Testis (tissue), 3 donors: ENCODE results near the gene KCNJ1. TPM values are rescaled to one million over a fixed set of nuclear protein-coding genes. Genes with fewer than 3 reads are reported as not detected.

Experiments
- DNase-seq: peaks from one replicate; pipeline ENCODE4 v3.0.0-alpha.2; 2019
- H3K27ac ChIP-seq, 2 donors: fragments of 200-600 bp; sonication (generic); one replicate each; pipeline ENCODE4 v1.5.1; 2019
- H3K27me3 ChIP-seq: fragments of 200-600 bp; sonication (generic); one replicate; pipeline ENCODE4 v1.5.1; 2019
- H3K36me3 ChIP-seq: fragments of 200-600 bp; sonication (generic); one replicate; pipeline ENCODE4 v1.5.1; 2017; ENCODE audit warnings: low read depth; ENCODE audit errors: missing control alignments
- H3K4me1 ChIP-seq: fragments of 200-600 bp; sonication (generic); one replicate; pipeline ENCODE4 v1.5.1; 2019
- H3K4me3 ChIP-seq, 2 donors: fragments of 200-600 bp; sonication (generic); one replicate each; pipeline ENCODE4 v1.5.1; 2017 to 2019
- H3K9me3 ChIP-seq: fragments of 200-600 bp; sonication (generic); one replicate; pipeline ENCODE4 v1.5.1; 2017
- POLR2A ChIP-seq: fragments of 450-650 bp; IDR thresholded peaks from one replicate; pipeline ENCODE4 v1.6.1; 2017; ENCODE audit warnings: antibody characterized with exemption, mild to moderate bottlenecking, moderate library complexity
- WGBS, 2 donors: methylation state at CpG; one replicate each; pipeline ENCODE4 v1.1.5; 2018; 5-methylcytosine and 5-hydroxymethylcytosine counted together
- intact Hi-C: fragments of 100-400 bp; cut with DNase I; formaldehyde crosslinking; loops from one replicate; pipeline ENCODE4 v1.15.1; 2023; ENCODE audit warnings: low total_unique reads
- polyA plus RNA-seq: library from polyadenylated mRNA; stranded (reverse); fragments of 350-450 nt; fragmentation: Illumina TruSeq; extraction: RNeasy Lipid Tissue Mini Kit (QIAGEN cat#74804); gene quantifications from one replicate; pipeline ENCODE4 v1.2.3, GENCODE V29; 2014; ENCODE audit warnings: low read depth, low replicate concordance; ENCODE audit not compliant: insufficient read depth
- total RNA-seq, 2 donors: library from RNA; depleted of rRNA; stranded (reverse); fragments of >200 nt; gene quantifications; one replicate each; pipeline ENCODE4 v1.2.3, GENCODE V29; 2016
- TF ChIP-seq, protein P1 (sequence below), 3 experiments: fragments of 450-650 bp in 2 of 3; fragments of 200-600 bp in 1 of 3; sonication (generic) in 1 of 3; IDR thresholded peaks; one replicate each; pipeline ENCODE4 v1.5.1; 2016 to 2019; ENCODE audit warnings: antibody characterized with exemption in 3 of 3, mild to moderate bottlenecking in 2 of 3, moderate library complexity in 1 of 3

The KCNJ1 gene
- total and polyA plus RNA-seq, 3 donors from 2014 or later, result 0.12 to 0.24 (median 0.16) TPM

DNA sequence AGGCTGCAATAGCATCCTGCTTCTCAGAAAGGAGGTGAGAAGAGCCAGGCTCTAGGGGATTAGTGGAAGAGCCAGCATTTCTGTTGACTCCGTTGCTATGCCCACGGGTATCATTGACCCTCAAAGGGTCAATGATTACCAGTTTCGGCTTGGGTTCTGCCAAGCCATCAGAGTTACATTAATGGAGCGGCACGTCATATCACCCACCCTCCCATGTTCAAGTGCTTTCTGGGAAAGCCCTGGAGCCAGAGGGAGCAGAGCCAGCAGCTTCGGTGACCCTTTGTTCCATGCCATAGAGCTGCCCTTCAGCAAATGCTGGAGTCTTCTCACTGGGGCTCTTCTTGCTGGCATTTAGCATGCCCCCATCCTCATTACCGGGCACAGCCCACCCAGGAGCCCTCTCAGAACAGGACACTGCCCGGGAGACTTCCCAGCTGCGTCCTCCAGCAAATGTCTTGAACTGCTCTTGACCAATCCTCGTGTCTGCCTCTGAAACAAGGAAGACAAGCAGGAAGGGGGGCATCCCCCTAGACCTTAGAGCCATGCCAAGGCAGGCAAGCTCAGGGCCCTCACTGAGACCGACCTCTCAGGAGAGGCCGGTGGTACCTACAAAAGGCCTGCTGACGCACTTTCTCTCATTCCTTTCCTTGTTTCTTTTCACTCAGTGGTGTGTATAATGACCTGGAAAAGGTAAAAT lies 14.6 kb downstream of the KCNJ1 start:
- Histone ChIP-seq H3K4me1 (no peaks in the 10 kb centered on the region), H3K36me3 (no peaks in the 10 kb centered on the region), H3K27me3 (no peaks in the 10 kb centered on the region), H3K27ac (no peak overlapping the region), H3K9me3 (no peaks in the 10 kb centered on the region), H3K4me3 (no peak overlapping the region)
- 88 to 93% methylated on average over 12 to 13 of the region's 13 CpGs for WGBS, 2 donors
- intact Hi-C loops, result no loop called here
- TF ChIP-seq, protein P1, sequence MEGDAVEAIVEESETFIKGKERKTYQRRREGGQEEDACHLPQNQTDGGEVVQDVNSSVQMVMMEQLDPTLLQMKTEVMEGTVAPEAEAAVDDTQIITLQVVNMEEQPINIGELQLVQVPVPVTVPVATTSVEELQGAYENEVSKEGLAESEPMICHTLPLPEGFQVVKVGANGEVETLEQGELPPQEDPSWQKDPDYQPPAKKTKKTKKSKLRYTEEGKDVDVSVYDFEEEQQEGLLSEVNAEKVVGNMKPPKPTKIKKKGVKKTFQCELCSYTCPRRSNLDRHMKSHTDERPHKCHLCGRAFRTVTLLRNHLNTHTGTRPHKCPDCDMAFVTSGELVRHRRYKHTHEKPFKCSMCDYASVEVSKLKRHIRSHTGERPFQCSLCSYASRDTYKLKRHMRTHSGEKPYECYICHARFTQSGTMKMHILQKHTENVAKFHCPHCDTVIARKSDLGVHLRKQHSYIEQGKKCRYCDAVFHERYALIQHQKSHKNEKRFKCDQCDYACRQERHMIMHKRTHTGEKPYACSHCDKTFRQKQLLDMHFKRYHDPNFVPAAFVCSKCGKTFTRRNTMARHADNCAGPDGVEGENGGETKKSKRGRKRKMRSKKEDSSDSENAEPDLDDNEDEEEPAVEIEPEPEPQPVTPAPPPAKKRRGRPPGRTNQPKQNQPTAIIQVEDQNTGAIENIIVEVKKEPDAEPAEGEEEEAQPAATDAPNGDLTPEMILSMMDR (IDR thresholded peaks at IDR 0.05), result no peak
- TF ChIP-seq POLR2A, result no peak
- DNase-seq, result no peak

DNA sequence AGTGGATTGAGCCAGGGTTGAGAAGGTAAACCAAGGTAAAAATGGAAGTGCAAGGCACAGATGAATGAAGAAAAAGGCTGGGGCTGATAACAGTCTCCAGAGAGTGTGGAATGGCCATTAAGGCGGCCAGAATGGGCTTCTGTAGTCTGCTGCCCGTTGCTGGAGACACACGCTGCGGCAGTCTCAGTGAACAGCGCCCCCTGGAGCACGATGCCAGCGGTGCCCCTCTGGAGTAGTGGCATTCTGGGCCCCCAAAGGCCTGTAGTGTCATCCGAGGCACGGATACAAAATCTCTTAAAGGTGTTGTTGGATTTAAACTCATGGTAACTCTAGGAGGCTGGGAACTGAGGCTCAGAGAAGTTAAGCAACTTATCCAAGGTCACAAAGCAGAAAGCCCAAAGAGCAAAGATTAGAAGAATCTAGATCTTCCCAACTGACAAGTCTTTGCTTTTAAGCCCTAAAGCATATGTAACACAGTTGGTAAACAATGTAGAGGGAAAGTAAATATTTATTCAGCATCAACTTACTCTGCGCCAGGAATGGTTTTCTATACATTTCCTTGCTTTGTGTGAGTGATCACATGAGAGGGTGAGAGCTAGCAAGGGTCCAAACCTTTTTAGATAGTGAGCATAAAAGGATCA lies 18.2 kb downstream of the KCNJ1 start:
- Histone ChIP-seq H3K27ac (no peak overlapping the region), H3K27me3 (no peaks in the 10 kb centered on the region), H3K9me3 (no peaks in the 10 kb centered on the region), H3K4me1 (no peaks in the 10 kb centered on the region), H3K4me3 (no peak overlapping the region), H3K36me3 (no peaks in the 10 kb centered on the region)
- peak; percentile 80 for DNase-seq
- intact Hi-C loops, result no loop called here
- TF ChIP-seq, protein P1 (IDR thresholded peaks at IDR 0.05), result peak; percentile 40 to 71 (median 55)
- no peak for TF ChIP-seq POLR2A
- WGBS, 2 donors, result 39 to 48% methylated on average over 10 of the region's 10 CpGs

DNA sequence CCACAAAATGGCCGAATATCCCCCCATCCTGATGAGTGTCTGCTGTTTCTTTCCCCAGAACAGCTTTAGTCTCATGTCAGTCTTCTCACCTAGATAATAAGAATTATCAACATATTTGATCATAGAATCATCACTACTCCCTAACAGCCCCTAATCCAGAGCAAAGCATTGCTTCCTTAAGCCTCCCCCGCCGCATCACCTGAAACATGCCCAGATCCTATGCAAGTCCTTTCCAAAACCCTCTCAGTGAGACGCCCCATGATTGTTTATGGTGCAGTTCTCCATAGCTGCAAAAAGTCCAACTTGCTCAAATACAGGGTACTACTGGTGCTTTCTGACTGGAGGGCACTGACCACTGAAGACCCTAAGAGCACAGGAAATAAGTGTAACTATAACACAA lies 20.1 kb downstream of the KCNJ1 start:
- Histone ChIP-seq H3K27me3 (no peaks in the 10 kb centered on the region), H3K4me3 (no peak overlapping the region), H3K27ac (no peak overlapping the region), H3K4me1 (no peaks in the 10 kb centered on the region), H3K36me3 (no peaks in the 10 kb centered on the region), H3K9me3 (no peaks in the 10 kb centered on the region)
- intact Hi-C loops, result no loop called here
- DNase-seq, result no peak
- no peak for TF ChIP-seq POLR2A
- TF ChIP-seq, protein P1 (IDR thresholded peaks at IDR 0.05), result no peak
- WGBS, 2 donors, result 88 to 97% methylated on average over 4 of the region's 4 CpGs

DNA sequence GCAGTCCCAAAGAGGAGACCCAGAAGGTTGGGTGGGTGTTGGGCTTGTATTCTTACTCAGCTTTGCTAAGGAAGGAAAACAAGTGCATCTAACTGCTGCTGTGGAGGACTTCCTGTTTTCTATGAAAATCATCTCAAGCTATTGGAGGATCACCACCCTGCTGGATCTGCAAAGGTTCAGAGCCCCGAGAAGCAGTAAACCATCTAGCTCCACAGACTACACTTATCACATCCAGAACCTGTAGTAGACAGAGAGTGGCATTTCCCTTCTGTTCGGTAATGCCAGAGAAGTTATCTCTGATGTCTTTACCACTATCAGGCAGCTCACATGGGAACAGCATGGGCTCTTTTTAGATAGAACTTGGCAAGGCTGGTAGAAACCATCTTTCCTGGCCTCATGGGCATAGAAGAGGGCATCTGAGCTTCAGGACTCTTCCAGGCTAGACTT lies 21.7 kb downstream of the KCNJ1 start:
- intact Hi-C loops, result no loop called here
- WGBS, 2 donors, result 60 to 61% methylated on average over 2 of the region's 2 CpGs
- no peak for DNase-seq

More for the DNA sequence above, 21.7 kb downstream of the KCNJ1 start:
- H3K4me1 ChIP-seq, result no peaks in the 10 kb centered on the region
- no peak overlapping the region for H3K27ac ChIP-seq
- TF ChIP-seq POLR2A, result no peak
- TF ChIP-seq, protein P1 (IDR thresholded peaks at IDR 0.05), result no peak
- H3K27me3 ChIP-seq, result no peaks in the 10 kb centered on the region
- no peaks in the 10 kb centered on the region for H3K36me3 ChIP-seq
- H3K9me3 ChIP-seq, result no peaks in the 10 kb centered on the region
- H3K4me3 ChIP-seq, result no peak overlapping the region
